NCI-H2227 (cell line): ENCODE measurements around the gene PRKCE.

ENCODE experiments used
- DNase-seq: peaks from one replicate; lab custom pipeline; 2025; ENCODE audit not compliant: unreplicated experiment; lab: John Stamatoyannopoulos, UW

Gene PRKCE

DNA sequence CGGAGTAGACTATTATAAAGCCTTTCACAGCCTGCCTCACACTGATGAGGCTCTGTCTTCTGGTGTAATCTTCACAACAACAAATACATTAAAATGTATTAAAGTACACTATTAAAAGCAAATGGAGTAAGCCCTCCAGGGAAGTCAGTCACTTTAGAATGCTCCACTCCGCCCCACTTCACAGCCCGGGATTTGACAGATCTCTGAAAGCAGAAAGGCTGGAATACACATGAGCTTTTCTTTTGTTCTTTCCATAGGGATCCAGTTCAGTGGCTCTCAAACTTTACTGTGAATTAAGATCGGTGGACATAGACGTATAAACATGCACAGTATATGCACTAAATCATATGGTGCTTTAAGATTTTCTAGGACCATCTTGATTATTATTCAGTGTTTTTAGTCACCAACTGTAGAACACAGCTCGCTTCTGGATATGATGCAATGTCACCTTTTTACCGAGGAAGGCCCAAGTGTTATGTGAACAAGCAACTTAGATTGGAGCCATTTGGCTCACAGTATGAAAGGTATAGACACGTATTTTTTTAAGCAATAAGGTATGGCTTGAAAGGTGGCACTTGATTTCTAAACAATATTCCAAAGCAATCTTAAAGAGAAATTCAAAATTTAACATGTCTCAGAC is 151.1 kb downstream of the PRKCE start:
- DNase-seq: peak; percentile 15

DNA sequence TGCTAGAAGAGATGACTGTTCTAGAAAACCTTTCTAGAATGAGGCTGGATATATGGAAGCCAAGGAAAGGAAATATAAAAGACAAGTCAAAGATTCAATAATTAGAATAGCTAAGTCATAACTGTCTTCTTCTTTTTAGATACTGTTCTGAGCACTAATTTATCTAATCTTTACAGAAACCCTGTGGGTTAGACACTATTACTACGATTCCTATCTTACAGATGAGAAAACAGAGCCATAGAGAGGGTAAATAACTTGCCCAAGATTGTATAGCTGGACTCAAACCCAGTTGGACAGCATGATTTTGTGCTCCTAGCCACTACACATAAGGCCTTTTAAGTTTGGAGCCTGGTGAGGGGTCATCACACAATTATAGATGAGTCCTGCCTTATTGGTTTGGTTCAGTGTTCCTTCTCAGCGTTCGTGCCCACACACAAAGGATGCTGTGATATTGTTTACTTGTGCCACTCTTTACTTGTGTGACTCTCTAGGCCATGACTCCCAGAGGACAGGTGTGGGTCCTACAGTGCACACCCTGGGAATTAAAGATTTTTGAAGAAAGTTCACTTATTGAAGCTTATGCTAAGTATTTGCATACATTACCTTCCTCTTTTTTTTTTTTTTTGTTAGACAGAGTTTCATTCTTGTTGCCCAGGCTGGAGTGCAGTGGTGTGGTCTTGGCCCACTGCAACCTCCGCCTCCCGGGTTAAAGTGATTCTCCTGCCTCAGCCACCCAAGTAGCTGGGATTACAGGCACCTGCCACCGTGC is 153.7 kb downstream of the PRKCE start:
- DNase-seq: no peak

DNA sequence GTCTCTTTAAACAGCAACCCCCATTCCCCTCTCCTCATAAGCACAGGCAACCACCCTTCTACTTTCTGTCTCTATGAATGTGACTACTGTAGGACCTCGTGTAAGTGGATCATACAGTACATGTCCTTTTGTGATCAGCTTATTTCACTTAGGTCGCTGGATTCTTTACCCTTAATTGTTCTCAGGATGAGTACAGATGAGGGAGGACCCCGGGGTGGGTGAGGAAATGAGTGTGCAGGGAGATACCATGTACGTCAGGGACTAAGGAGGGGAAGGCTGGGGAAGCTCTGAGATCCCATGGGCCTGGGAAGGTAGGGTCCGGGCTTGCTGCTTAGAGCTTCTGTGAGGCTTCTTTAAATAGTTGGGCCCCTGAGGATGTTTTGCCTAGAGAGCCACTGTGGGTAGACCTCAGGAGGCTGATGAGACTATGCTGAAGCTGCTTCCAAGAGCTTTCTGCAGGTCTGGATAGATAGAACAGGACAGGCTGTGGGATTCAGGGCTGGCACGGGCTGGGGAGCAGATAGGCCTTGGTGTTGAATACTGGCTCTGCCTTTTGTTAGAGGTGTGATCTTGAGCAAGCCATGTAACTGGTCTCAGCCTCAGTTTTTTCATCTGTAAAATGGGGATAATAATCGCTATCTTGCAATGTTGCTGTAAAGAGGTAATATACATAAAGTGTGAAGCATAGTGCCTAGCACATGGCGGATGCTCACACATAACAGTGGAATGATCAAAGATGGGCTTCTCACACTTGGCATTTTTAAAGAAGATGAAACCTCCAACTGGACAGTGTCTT is 155.3 kb downstream of the PRKCE start:
- no peak for DNase-seq

DNA sequence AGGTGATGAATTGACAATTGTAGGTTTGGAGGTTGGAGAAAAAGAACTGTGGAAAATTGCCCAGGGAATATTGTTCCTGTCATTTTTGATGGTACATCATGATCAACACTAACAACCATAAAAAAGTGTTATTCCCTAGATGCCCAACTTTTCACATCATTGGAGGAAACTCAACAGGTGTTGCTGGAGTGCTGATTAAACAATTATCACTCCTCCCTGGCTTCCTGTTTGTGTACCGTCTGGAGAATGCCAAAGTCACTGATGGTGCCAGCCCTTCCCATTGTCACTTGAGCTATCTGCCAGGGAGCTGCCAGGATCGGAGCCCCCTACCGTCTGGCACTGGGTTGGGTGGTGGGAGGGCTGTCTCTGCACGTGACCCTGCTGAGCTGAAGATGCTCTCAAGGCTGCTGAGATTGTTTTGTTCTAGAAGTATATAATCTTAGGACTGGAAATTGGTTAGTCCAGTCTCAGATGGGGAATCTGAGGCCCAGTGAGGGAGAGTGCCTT is 156.9 kb downstream of the PRKCE start:
- DNase-seq: no peak

DNA sequence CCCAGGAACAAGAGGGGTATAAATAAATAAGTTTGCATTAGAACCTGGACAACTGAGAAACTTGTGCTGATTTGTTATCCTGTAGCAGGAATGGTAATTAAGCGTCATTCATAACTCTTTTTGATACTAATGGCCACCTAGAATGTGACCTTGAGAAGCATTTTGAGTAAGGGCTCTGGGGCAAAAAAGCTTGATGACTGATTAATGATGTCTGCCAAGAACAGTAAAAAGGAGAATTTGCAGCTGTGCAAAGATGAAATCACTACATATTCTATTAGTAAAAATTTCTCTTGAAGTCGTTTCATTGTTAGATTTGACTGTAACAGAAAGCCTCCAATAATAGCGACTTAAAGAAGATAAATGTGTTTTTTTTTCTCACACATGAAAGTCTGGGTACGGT is 157.7 kb downstream of the PRKCE start:
- DNase-seq: no peak

DNA sequence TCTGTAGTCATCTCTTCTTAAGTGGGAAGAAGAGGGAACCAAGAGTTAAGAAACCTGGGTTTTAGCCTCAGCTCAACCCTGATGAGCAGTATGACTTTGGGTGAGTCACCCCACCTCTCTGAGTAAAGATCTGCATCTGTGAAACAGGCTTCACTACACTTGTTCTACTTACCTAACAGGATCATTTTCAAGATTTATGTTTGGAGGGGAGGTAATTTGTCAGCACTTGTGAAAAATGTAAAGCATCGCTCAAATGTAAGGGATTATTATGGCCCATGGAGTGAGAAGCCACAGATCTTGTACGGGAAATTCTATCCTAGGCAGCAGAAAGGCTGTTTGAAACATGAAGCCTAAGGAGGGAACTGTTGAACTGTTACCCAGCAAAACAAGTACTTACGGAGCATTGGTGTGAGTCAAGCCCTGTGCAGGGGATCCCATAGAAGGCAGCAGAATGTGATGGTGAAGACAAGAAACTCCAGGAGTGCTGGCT is 160.6 kb downstream of the PRKCE start:
- peak; percentile 29 for DNase-seq

DNA sequence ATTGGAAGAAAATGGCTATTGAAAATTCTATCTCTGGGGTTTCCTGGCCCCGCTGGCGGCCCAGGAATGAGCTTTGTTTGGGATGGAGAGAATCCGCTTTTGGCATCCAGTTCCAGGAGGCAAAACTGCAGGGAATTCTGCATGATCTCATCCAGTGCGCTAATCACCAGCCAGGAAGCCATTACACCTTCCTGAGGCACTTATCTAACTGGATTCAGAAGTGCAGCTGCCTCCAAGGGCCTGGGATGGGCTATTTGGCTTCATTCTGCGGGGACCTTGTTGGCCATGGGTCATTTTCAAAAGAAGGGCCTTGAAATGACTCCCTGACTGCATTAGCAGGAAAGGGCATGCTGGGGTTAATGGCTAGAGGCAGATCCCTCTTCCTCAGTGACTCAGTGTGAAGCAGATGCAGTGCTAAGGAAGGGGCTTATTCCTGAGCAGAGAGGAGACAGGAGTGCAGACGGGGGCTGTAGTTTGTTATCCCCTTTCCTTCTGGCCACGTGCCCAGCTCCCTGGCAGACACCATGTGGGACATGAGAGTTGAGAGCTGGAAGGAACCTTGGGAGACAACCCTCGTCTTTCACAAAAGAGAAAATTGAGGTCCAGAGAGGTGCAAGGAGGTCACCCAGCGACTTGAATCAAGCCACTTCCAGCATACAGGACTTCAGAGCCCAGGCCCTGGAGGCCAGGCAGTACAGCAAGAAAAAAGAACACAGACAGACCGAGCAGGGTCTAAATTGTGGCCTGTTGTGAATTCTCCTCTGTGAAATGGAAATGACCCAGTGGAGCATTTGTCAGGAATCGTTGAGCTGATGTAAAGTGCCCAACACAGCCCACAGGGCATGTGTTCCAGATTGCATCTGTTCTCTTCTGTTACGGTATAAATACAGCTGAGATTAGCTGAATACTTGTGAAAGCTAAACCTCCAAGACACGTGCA is 161.8 kb downstream of the PRKCE start:
- peak; percentile 51 for DNase-seq

DNA sequence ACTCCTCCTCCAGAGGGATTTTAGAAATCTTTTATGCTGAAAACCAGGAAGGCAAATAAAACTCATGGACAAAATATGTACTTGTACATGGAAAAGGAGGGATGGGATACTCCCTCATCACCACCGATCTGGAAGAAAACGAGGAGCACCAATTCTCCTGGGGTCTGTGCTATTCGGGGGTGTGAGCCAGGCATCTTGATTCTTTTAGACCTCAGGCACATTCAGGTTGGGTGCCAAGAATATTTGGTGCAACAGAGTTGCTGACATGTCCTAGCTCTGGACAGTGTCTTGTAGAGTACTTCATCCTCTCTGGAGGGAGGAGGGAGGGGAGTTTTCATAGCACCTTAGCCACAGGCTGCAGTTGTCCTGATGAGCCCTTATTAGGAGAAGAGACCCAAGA is 163.0 kb downstream of the PRKCE start:
- DNase-seq: no peak

DNA sequence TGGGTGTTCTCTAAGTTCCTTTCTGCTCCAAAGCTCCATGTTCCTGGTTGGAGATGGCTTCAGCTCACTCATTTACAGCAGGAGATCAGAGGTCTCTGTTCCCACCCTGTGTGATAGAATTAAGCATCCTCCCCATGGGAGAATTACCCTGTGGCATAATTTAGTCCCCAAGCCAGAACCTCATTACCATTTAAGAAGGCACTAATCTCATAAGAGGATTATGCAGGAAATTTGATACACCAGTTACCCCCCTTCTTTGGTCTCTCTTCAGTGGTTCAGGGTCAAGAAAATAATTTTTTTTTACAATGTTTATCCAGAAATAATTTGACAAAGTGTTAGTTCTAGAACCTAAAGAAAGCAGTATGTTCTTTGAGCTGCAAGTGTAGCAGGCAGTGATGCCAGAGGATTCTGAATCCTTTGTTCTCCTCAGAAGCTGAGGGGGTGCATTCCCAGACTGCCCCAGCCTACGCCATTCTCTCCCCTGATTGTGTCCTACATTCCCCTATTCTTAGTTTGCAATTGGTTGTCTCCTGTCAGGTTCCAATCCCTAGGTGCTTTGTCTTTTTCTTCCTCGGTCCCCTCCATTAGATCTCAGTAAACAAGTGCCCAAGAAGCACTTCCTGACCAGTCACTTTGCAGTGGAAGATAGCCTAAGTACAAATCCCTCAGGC is 163.6 kb downstream of the PRKCE start:
- DNase-seq: no peak

DNA sequence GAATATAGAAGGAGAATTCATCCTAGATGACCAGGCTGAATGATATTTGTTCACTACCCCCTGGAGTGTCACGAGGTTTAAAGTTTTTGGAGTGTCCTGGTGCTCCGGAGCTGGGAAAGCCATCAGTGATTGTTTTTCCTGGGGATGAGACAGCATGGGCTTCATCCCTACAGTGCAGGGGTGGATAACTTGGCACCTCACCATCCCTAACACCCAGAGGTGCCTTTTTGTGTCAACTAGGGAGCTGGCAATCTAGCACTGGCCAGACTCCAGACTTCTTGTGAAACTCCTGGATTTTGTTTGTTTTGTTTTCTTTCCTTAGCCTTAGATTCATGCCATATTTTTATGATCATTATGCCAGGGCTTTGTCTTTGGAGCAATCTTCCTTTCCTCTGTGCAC is 164.8 kb downstream of the PRKCE start:
- DNase-seq: no peak

DNA sequence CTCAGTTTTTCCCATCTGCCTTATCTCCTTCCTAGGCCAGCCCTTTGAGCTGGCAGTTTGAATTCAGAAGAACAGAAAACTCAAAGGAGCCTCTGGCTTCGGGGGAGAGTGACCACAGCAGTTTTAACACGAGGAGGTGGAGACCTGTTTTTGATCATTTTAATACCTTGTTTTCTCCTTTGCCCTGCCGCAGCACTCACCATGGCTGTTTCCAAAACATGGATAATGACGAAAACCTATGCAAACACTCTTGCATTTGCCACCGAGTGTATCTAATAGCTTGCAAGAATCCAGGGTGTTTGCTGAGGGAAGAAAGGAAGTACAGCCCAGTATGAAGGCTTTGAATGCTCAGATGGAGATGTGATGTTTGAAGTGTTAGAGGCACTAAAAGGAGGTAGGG is 167.1 kb downstream of the PRKCE start:
- DNase-seq: no peak

DNA sequence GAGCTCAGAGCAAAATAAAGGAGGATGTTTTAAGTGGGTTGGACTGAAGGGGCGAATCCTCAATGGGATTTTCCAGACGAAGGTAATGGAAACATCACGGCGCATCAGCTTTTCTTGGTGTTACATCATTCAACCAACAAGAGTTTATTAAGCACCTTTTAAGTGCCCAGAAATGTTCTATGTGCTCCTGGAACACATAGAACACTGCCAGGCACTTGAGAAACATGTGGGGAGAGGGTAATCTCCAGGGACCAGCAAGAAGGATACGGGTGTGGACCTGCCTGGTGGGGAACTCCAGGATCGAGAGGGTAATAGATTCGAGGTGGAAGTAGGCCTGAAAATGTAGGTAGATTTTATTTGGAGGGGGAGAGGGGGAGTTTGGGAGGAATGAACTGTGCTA is 168.6 kb downstream of the PRKCE start:
- no peak for DNase-seq

DNA sequence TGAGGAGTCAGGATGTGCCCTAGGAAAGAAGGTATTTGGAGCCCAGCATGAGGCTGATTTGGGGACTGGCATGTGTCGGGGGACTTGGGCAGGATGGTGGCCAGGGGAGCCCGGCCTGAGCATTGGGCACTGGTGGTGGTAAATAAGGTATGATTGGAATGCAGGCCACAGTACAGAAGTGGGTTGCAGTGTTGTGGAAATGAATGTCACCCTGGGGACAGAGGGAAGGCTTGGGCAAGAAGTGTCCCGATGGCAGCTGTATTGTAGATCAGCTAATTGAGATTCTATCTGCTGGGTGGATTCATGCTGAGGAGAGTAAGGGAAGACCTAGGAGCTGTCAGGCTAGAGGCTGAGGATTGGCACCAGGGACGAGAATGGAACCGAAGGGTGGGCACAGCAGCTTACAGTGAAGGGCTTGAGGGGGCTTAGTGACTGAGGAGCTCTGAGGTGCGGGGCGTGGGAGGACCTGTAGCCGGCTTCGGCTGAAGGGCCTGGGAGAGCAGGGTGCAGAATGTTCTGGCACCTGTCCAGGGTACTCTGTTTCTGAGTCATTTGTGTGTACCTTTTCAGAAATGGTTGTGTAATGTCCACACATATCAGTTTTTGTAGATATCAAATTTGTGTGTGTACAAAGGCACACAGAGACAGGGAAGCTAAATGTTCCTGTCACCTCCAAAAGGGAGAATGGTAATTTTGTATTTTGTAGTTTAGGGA is 170.2 kb downstream of the PRKCE start:
- DNase-seq: no peak

DNA sequence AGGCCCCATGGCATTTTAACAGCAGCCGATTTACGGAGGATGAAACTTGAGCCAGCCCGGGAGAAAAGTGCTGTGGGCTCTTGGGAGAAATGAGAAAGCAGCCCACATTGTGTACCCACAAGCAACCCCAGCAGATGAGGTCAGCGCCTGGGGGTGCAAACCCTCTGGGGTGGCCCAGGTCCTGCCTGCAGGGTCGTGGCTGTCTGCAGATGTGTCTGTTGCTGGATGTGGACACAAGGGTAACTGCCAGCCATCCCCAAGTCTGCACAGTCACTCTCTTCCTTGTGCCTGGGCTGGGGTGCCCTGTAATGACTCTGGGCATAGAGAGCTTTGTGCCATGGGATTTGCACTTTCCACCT is 170.8 kb downstream of the PRKCE start:
- DNase-seq: no peak

DNA sequence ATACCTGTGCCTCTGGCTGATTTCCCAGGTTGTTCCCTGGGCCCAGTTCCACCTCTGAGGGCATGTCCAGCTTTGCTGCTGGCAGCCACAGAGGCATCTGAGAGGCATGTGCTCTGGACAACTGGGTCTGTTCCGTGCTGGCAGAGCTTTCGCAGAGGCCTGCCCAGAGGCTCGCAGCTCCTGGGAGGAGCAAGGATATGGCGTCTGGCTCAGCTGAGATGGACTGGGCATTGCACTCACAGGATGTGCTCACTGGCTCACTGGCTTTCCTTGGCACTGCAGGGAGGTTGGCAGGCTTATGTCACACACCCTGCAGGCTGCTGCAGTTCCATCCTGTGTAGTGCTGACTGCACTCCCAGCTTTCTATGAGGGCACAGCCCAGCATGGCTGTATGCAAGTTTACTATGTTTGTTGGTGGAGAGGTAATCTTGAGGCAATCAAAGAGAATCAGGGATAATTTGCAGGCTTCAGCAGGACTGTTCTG is 172.3 kb downstream of the PRKCE start:
- DNase-seq: peak; percentile 7

DNA sequence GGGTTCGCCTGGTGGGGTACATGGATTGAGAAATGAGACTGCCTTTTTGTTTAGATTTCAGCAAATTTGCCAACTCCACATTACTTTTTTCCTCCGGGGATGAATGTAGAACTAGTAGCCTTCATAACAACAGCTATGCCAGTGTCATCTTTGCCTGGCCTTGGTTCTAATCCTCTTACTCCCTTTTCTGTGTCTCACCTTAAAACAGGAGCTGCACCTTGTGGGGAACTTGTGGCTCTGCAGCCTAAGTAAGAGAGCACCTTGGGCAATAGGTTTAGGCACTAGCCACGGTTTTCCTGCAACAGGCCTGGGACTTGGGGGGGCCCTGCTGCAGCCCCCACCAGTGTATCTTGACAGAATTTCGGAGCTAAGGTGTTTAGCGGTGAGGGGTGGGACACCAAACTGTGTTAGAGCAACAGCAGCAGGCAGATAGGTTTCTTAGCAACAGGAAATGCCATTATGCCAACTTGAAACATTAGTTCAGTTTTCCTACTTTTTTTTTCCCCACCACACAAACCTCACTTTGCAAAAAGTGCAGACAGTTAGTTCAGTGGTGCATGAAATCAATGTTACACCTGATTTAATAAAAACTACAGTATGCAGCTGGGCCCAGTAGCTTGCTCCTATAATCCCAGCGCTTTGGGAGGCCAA is 173.7 kb downstream of the PRKCE start:
- DNase-seq: no peak

DNA sequence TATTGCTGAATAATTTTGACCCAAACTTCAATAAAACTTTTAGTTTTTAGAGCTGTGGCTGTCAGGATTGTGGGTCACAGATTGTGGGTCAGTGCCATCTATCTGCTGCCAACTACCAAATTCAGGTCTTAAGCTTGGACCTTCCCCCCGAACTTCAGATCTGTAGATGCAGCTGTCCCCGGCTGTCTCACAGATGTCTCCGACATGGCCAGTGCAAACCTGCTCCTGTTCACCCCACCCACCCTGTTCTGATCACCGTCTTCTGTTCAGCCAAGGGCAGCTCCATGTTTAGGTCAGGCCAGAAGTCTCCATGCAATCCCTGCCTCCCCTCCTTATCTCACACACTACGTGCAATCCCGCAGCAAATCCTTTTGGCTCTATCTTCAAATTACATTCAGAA is 175.0 kb downstream of the PRKCE start:
- DNase-seq: no peak

DNA sequence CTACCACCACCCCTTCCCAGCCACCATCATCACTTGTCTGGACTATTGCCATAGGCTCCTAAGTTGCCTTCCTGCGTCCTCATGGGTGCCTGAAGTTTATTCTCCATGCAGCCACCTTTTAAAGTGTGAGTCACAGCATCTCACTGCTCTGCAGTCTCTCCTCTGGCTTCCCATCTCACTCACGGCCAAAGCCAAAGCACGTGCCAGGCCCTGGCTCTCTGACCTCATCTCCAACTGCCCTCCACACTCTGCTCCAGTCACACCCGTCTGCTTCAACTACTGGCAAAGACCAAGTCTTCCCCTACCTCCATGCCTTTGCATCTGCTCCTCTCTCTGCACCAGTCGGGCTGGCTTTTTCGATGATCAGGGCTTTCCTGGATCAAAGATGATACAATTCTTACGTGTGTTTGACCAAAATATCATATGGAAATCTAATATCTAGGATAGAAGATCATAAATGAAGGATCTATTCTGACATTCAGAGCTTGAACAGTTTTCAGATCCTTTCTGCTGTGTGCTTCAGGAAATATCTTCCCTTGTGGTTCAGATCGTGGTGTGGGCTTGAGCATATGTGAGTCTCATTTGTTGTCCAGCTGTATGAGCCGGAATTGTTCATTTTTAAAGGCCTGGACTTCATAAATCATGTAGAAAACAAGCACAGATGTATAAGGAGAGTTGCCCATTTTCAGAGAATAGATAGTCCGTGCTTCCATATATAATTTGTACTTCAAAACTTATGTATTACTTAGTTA is 175.6 kb downstream of the PRKCE start:
- DNase-seq: no peak
